Sigmoid colon (tissue), 7 donors: ENCODE data around the gene GPC3. TPM values are rescaled to one million over a fixed set of nuclear protein-coding genes. Genes with fewer than 3 reads are reported as not detected.

Experiments
- DNase-seq: peaks from one replicate; pipeline ENCODE4 v3.0.0-alpha.2; 2019
- H3K27ac ChIP-seq, 4 donors: fragments of 200-600 bp; sonication (generic); one replicate each; pipeline ENCODE4 v1.5.1; 2016 to 2019; ENCODE audit warnings: mild to moderate bottlenecking in 1 of 4
- H3K27me3 ChIP-seq, 3 donors: fragments of 200-600 bp; sonication (generic); one replicate each; pipeline ENCODE4 v1.5.1; 2019; ENCODE audit warnings: mild to moderate bottlenecking in 1 of 3
- H3K36me3 ChIP-seq, 4 donors: fragments of 200-600 bp; sonication (generic); one replicate each; pipeline ENCODE4 v1.5.1; 2016 to 2019
- H3K4me1 ChIP-seq, 4 donors: fragments of 200-600 bp; sonication (generic); one replicate each; pipeline ENCODE4 v1.5.1; 2017 to 2019
- H3K4me3 ChIP-seq, 4 donors: fragments of 200-600 bp; sonication (generic); one replicate each; pipeline ENCODE4 v1.5.1; 2017 to 2019; ENCODE audit warnings: mild to moderate bottlenecking in 2 of 4, moderate library complexity in 1 of 4
- H3K9me3 ChIP-seq, 4 donors: fragments of 200-600 bp in 3 of 4; sonication (generic) in 3 of 4; one replicate each; pipeline versions ENCODE4 v1.5.1 to v1.6.1; 2013 to 2019
- CTCF ChIP-seq, 4 experiments: fragments of 450-650 bp in 3 of 4; fragments of 200-600 bp in 1 of 4; IDR thresholded peaks; one replicate each; pipeline ENCODE4 v1.5.1; 2016 to 2019; ENCODE audit warnings: antibody characterized with exemption in 4 of 4, mild to moderate bottlenecking in 3 of 4, moderate library complexity in 2 of 4
- EP300 ChIP-seq, 4 donors: sonication (generic); formaldehyde crosslinking; IDR thresholded peaks; one replicate each; pipeline ENCODE4 v1.6.1; 2017; ENCODE audit warnings: antibody characterized with exemption in 4 of 4
- POLR2A ChIP-seq, 2 donors: fragments of 450-650 bp; IDR thresholded peaks; one replicate each; pipeline ENCODE4 v1.6.1; 2016; ENCODE audit warnings: antibody characterized with exemption in 2 of 2, mild to moderate bottlenecking in 2 of 2, moderate library complexity in 2 of 2
- POLR2AphosphoS5 ChIP-seq, 4 donors: sonication (generic); formaldehyde crosslinking; IDR thresholded peaks; one replicate each; pipeline ENCODE4 v1.6.1; 2017; ENCODE audit warnings: antibody characterized with exemption in 4 of 4
- WGBS, 2 donors: extraction: QIAGEN DNeasy Blood & Tissue Kit; methylation state at CpG; one replicate each; pipeline ENCODE4 v1.1.7; 2013; 5-methylcytosine and 5-hydroxymethylcytosine counted together
- intact Hi-C: fragments of 100-400 bp; cut with DNase I; formaldehyde crosslinking; loops from one replicate; pipeline ENCODE4 v1.15.1; 2023
- polyA plus RNA-seq, 3 donors: library from polyadenylated mRNA; stranded (reverse); fragments of 200-250 nt; gene quantifications; one replicate each; pipeline ENCODE4 v1.2.3, GENCODE V29; 2013
- total RNA-seq, 4 donors: library from RNA; depleted of rRNA; stranded (reverse); fragments of >200 nt; gene quantifications; one replicate each; pipeline ENCODE4 v1.1.0, GENCODE V29; 2016
- donor health status: healthy with polysubstance abuse.
- donor health status: Bipolar disorder and iron deficiency.
- donor health status: healthy.

Gene GPC3
- total and polyA plus RNA-seq, 7 donors: 0.46 to 31.4 (median 2.7) TPM

- H3K4me3 ChIP-seq: no peak overlapping the region
- TF ChIP-seq POLR2AphosphoS5 (IDR thresholded peaks at IDR 0.05) (no peak), CTCF (IDR thresholded peaks at IDR 0.05) (no peak), POLR2A (IDR thresholded peaks at IDR 0.05) (no peak), EP300 (IDR thresholded peaks at IDR 0.05) (no peak)
- H3K27me3 ChIP-seq: no peaks in the 10 kb centered on the region
- no peak for DNase-seq
- no peaks in the 10 kb centered on the region for H3K4me1 ChIP-seq
- no peak overlapping the region for H3K27ac ChIP-seq
- 84 to 88% methylated on average over 1 of the region's 1 CpG for WGBS, 2 donors
- intact Hi-C loops: no loop called here
- no peaks in the 10 kb centered on the region for H3K36me3 ChIP-seq
- no peaks in the 10 kb centered on the region for H3K9me3 ChIP-seq
These were observed 169.9 kb downstream of the GPC3 start for GRCh38 chrX:133815496-133815895.

GRCh38 chrX:133813971-133814370 is 171.4 kb downstream of the GPC3 start:
- H3K27me3 ChIP-seq: no peaks in the 10 kb centered on the region
- H3K36me3 ChIP-seq: no peaks in the 10 kb centered on the region
- no peak overlapping the region for H3K4me3 ChIP-seq
- TF ChIP-seq POLR2AphosphoS5 (IDR thresholded peaks at IDR 0.05): no peak
- TF ChIP-seq POLR2A (IDR thresholded peaks at IDR 0.05): no peak
- TF ChIP-seq CTCF (IDR thresholded peaks at IDR 0.05): no peak
- no peak for TF ChIP-seq EP300 (IDR thresholded peaks at IDR 0.05)
- H3K9me3 ChIP-seq: no peaks in the 10 kb centered on the region
- intact Hi-C loops: no loop called here
- H3K27ac ChIP-seq: no peak overlapping the region
- DNase-seq: no peak
- H3K4me1 ChIP-seq: no peaks in the 10 kb centered on the region
- 80 to 82% methylated on average over 6 of the region's 6 CpGs for WGBS, 2 donors

- TF ChIP-seq EP300 (IDR thresholded peaks at IDR 0.05) (no peak), POLR2A (IDR thresholded peaks at IDR 0.05) (no peak), CTCF (IDR thresholded peaks at IDR 0.05) (no peak), POLR2AphosphoS5 (IDR thresholded peaks at IDR 0.05) (no peak)
- Histone ChIP-seq H3K9me3 (no peaks in the 10 kb centered on the region), H3K4me3 (no peak overlapping the region), H3K4me1 (no peaks in the 10 kb centered on the region), H3K27me3 (no peaks in the 10 kb centered on the region), H3K36me3 (no peaks in the 10 kb centered on the region), H3K27ac (no peak overlapping the region)
- whole genome bisulfite sequencing, 2 donors: 23 to 66% methylated on average over 3 of the region's 3 CpGs
- DNase-seq: no peak
- intact Hi-C loops: no loop called here
These were observed 173.0 kb downstream of the GPC3 start for GRCh38 chrX:133812402-133812801.

- Histone ChIP-seq H3K4me1 (no peaks in the 10 kb centered on the region), H3K27me3 (no peaks in the 10 kb centered on the region), H3K4me3 (no peak overlapping the region), H3K9me3 (no peaks in the 10 kb centered on the region), H3K36me3 (no peaks in the 10 kb centered on the region), H3K27ac (no peak overlapping the region)
- intact Hi-C loops: no loop called here
- WGBS, 2 donors: 37 to 64% methylated on average over 3 of the region's 3 CpGs
- DNase-seq: no peak
- no peak for TF ChIP-seq POLR2A (IDR thresholded peaks at IDR 0.05)
- no peak for TF ChIP-seq POLR2AphosphoS5 (IDR thresholded peaks at IDR 0.05)
- TF ChIP-seq CTCF (IDR thresholded peaks at IDR 0.05): no peak
- no peak for TF ChIP-seq EP300 (IDR thresholded peaks at IDR 0.05)
These were observed 174.5 kb downstream of the GPC3 start for GRCh38 chrX:133810925-133811324.

GRCh38 chrX:133804072-133804471 is 181.3 kb downstream of the GPC3 start:
- no peak overlapping the region for H3K27ac ChIP-seq
- WGBS, 2 donors: 94% methylated on average over 6 of the region's 6 CpGs
- H3K4me1 ChIP-seq: no peaks in the 10 kb centered on the region
- no peaks in the 10 kb centered on the region for H3K36me3 ChIP-seq
- H3K9me3 ChIP-seq: no peaks in the 10 kb centered on the region
- TF ChIP-seq EP300 (IDR thresholded peaks at IDR 0.05) (no peak), CTCF (IDR thresholded peaks at IDR 0.05) (no peak), POLR2AphosphoS5 (IDR thresholded peaks at IDR 0.05) (no peak), POLR2A (IDR thresholded peaks at IDR 0.05) (no peak)
- H3K4me3 ChIP-seq: no peak overlapping the region
- intact Hi-C loops: no loop called here
- no peak for DNase-seq
- no peaks in the 10 kb centered on the region for H3K27me3 ChIP-seq
